ENCODE measurements around the gene CSMD2.

CSMD2 gene

DNA sequence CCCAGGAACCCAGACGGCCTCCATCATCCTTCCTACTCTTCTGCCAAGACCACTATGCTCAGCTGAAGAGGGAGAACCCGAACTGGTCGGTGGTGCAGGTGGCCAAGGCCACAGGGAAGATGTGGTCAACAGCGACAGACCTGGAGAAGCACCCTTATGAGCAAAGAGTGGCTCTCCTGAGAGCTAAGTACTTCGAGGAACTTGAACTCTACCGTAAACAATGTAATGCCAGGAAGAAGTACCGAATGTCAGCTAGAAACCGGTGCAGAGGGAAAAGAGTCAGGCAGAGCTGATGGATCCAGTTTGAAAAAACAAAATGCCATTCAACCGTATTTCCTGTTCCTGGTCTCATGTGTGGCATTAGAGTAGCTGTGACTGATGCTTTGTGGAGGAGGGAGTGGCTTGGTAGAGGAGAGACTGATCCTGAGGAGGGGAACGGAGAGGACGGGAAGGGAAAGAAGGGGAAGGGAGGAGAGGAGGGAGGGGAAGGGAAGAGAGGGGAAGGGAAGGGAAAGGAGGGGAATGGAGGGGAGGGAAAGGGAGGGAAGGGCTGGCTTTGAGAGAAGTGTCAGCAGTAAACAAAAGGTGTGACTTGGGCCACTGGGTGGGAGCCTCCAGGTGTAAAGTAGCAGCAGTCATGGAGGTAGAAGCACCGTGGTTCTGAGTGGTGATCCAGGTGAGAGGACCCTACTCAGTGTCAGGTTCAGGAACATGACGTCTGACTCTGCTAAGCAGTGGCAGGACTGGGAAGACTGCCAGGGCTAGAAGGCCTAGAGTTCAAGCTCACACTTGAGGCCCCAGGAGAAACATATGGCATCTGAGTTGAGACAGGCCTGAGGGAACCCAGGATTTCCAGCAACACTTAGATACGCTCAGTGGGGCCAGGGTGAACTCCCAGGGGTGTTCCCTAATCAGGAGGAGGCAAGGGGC lies 300.3 kb downstream of the CSMD2 start:
- DNase-seq = no peak

DNA sequence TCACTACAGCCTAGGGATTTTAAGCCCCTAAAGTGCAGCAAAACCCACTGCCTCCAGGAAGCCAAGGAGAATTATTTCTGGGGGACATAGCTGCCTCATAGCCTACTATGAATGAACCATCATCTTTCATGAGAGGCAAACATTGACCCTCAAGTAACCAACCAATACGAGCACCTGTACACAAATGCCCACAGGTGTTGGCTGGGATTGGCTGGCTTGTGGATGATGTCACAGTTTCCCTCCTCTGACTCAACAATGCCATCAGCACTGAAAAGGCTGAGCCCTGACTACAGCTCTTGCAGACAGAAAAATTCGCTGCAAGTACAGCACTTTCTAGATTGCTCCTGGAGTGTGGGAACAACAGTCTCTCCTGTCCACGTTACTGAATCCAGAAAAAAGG lies 301.3 kb downstream of the CSMD2 start, which contains the start of gene HMGB4:
TSS of gene HMGB4 (plus strand) at position 301 of the 400 bp plus-strand sequence. CDS start 113 bp downstream, outside the sequence.
- DNase-seq = no peak

DNA sequence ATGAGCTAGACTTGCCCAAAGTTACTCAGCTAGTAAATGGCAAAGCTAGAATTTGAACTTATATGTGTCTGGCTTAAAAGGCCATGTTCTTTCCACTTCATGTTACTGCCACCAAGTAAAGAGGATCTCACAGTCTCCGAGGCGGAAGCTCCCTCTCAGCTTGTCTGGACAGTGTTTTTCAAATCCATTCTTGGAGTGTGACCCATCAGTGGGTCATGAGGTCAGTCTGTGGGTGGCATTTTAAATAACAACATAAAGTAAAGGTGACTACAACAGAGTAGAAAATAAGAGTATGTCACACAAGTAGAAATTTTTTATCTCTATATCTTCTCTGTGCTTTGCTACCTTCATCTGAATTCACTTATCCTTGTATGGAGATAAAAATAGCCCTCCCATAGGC lies 304.4 kb downstream of the CSMD2 start:
- DNase-seq = no peak

DNA sequence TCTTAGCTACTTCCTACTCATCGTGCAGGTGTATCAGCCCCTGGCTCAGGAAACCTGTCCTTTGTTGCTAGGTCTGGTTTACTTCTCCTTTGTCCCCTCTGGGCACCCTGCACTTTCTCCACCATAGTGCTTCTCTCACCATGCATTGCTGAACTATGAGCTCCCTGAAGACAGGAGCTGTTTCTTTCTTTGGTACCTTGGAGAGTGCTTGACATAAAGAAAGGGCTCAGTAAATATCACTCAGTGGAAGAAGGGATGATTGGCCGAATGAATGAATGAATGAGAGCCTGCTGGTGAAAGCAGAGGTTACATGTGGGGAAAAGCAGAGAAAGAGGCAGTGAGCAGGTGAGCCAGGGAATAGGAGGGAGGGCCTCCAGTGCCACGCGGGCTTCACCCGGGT lies 310.9 kb downstream of the CSMD2 start:
- no peak for DNase-seq

GRCh38 chr1:33853431-33853830 lies 311.6 kb downstream of the CSMD2 start:
- DNase-seq = no peak

- no peak for DNase-seq
Measured at GRCh38 chr1:33852711-33853110, 312.3 kb downstream of the CSMD2 start.

GRCh38 chr1:33850481-33850880 lies 314.5 kb downstream of the CSMD2 start:
- no peak for DNase-seq

- DNase-seq = no peak
Measured at GRCh38 chr1:33849211-33849610, 315.8 kb downstream of the CSMD2 start.

DNA sequence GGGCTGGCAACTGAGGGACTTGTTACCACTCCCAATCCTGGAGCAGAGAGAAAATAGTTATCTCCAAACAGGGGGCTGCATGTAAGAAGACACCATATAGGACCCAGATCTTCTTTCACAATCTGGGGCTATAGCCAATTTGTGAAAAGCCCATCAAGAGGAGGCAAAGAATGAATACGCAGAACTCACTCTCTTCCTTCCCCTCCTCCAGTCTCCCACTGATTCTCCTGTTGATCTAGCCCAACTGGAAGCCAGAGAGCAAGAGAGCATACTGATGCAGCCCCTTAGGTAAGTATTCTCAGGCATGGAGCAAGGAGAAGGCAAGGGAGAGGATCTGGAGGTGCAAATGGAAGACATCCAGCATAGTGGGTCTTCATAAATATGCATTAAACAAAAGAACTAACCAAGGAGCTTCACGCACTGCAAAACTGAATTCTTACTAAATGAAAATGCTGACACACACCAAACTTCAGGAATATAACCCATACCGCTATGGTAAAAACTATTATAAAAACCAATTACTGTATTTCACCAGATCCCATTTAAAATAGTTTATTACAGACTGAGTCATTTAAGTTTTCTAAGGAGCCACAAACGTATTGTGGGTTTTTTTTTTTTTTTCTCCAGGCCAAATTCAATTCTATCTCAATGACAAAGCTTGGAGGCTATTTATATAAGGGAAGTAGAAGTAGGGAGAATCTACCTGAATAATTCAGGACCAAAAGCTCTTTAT lies 316.7 kb downstream of the CSMD2 start:
- no peak for DNase-seq

DNA sequence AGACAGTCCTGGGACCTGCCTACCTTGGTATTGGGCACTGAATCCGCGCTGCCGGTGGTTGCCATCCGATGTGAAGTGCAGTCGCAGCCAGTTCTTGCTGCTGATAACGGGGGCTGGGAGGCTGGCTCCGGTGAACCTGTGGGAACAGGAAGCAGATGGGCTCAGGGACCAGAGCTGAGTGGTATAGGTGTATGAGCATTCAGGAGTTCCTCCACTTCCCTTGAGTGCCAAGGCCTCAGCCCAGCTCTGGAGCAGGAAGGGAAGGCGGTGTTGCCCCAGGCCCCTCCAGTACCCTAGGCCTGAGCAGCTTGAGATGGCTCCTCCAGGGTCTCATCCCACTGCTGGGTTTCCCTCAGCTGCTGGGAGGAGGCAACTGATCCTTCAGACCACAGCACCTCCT lies 318.2 kb downstream of the CSMD2 start:
- no peak for DNase-seq

GRCh38 chr1:33844166-33844565 lies 320.9 kb downstream of the CSMD2 start:
- DNase-seq = no peak

DNA sequence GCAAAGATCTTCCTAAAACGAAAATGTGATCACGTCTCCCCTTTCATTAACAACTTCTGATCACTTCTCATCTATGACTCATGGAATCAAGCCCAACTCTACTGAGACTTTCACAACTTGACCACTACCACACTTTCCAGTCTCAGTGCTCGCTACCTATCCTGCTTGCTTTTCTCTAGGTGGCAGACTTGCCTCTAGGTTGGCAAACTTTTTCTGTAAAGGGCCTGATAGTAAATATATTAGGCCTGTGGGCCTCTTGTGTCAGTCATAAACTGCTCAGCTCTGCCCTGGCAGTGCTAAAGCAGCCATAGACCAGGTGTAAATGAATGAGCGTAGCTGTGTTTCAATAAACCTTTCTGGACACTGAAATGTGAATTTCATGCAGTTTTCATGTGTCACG lies 322.7 kb downstream of the CSMD2 start:
- no peak for DNase-seq

GRCh38 chr1:33841494-33841893 lies 323.5 kb downstream of the CSMD2 start:
- DNase-seq = no peak

- DNase-seq = no peak
Measured at GRCh38 chr1:33837635-33838034, 327.4 kb downstream of the CSMD2 start.

DNA sequence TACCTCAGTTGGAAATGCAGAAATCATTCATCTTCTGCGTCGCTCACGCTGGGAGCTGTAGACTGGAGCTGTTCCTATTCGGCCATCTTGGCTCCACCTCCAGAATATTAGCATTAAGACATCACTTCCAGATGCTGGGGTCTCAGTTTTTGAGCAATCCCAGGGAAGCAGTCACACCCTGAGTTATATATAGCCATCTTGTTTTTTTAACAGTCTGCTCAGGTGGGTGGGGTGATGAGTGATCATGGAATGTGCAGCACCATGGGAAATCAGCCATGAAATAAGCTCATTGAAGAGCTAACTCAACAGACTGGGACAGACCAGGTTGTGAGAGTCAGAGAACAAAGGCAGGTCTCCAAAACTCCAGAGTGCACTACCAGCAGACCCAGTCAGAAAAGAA lies 328.1 kb downstream of the CSMD2 start:
- DNase-seq = no peak

DNA sequence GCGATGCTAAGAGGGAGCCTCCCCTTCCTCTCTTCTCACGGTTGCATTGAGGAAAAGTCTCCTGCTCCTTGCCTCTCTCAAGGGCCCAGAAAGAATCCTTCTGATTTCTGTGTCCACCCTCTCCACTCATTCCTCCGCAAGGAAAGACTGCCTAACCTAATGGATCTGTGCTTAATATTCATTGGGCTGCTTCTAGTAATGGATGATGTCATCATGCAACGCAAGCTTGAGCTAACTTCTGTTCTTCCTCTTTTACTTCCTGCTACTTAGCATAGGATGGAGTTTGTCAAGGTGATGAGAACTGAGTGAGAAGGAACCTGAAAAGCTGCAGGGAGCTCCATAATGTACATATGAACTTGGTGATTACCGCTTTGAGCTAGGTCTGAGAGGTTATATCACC lies 336.4 kb downstream of the CSMD2 start:
- DNase-seq = no peak

- no peak for DNase-seq
Measured at GRCh38 chr1:33828059-33828458, 337.0 kb downstream of the CSMD2 start.

DNA sequence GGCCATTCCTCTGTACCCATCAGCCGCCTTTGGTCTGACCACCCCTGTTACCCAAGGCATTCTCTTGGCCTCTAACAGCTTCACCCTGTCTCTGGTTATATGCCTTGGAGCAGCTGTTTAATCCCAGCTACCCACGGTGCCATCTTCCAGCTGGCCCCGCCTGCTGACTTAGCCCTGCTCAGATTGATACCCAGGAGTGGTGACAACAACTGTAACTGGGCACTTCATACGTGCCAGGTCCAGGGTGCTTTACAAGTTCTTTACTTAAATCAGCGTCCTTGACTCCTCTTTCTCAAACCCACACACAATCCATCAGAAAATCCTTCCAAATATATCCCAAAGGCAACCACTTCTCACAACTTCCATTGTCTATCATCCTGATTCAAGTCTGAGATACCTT lies 338.3 kb downstream of the CSMD2 start:
- no peak for DNase-seq

- no peak for DNase-seq
Measured at GRCh38 chr1:33826311-33826710, 338.7 kb downstream of the CSMD2 start.

DNA sequence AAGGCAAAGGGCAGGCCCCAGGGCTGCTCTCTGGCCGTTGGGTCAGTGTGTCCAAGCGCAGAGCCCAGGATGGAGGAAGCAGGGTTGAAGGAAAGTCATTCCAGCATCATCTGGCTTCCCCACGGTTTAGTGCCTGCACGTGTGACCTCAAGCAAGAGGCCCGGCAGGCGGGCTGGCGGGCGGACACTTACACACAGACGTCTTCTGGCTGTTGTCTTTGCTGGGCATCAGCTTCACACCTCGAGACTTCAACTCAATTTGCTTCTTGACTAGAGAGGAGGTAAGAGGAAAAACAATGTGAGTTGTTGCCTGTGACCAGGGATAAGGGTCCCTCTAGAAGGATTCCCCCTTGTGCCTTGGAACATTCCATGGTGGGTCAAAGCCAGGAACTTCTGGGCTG lies 339.5 kb downstream of the CSMD2 start:
- DNase-seq = no peak

DNA sequence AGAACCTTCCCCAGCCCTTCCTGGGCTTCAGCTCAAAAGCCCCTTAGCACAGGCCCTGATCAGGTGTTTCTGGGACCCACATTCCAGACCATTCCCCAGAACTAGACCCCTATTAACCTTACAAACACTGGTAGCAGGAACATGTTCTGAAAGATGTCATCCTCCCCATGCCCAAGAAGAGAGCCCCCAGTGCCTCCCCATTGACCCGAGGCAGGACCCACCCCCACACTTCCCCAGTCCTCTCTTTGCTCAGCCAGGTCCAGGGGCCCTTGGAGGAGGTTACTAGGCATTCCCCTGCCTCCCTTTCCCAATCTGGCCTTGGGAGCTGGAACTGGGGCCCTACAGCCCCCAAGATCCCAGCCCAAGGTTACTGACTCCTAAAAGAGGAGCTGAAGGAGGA lies 340.1 kb downstream of the CSMD2 start:
- no peak for DNase-seq

DNA sequence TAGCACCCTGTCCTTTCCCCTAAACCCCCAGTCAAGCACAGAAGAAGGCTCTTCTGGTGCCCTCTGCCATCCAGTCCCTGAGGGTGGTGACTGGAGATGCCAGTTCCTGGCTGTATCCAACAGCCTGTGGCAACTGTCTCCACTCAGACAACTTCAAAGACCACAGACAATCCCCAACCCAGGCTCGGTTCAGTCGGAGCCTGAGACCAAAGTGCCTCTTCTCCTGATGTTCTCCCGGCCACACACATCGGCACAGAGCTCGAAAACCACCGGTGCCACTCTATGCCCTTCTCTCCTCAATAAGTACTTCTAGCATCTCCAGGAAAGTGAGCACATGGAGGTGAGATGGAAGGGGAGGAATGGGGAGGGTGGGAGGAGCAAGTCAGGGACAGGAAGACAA lies 340.7 kb downstream of the CSMD2 start:
- DNase-seq = no peak

GRCh38 chr1:33823830-33824229 lies 341.2 kb downstream of the CSMD2 start:
- DNase-seq = no peak

Data from hypothalamus (tissue), 51 donors.